IMR-90 (cell line): ENCODE results near the gene FOXN3. TPM values are rescaled to one million over a fixed set of nuclear protein-coding genes. Genes with fewer than 3 reads are reported as not detected.

Experiments
- ATAC-seq: fragments of 200-7000 bp; cut with Tn5 transposase; 2 replicates; pipeline ENCODE4 v1.9.1; 2020; ENCODE audit warnings: low read depth, mild to moderate bottlenecking, moderate library complexity
- BruUV-seq: library from RNA; stranded (reverse); fragments of 400-500 nt; replicated peaks from 2 replicates; lab custom pipeline; 2021; lab: Mats Ljungman, UMichigan
- CTCF ChIA-PET: fragments of 300-600 bp; formaldehyde crosslinking; extraction: SDS; loops from one replicate; lab custom pipeline; 2021; ENCODE audit warnings: antibody characterized with exemption; lab: Yijun Ruan, JAX
- POLR2A ChIA-PET: fragments of 300-600 bp; sonication (Branson Sonifier 250); formaldehyde crosslinking; loops from one replicate; lab custom pipeline; 2022; ENCODE audit warnings: antibody characterized with exemption; ENCODE audit not compliant: unreplicated experiment; lab: Charles Lee
- DNase-seq: peaks from one replicate; pipeline ENCODE4 v3.0.0; 2013
- H2AFZ ChIP-seq: replicated peaks from 2 replicates; pipeline ENCODE3; 2013; ENCODE audit warnings: low read length, mild to moderate bottlenecking; ENCODE audit not compliant: poor library complexity
- H2AK5ac ChIP-seq: 2 replicates; pipeline ENCODE4 v1.6.1; 2013; ENCODE audit warnings: low read depth, low read length, inconsistent platforms
- H2AK9ac ChIP-seq: replicated peaks from 2 replicates; pipeline ENCODE3; 2013; ENCODE audit warnings: mild to moderate bottlenecking, low read depth, low read length, moderate library complexity; ENCODE audit not compliant: poor library complexity
- H2BK120ac ChIP-seq: 2 replicates; pipeline ENCODE4 v1.6.1; 2013; ENCODE audit warnings: low read depth, low read length, inconsistent platforms
- H2BK15ac ChIP-seq: 3 replicates; pipeline ENCODE4 v1.6.1; 2013; ENCODE audit warnings: low read depth, low read length, inconsistent platforms
- H2BK20ac ChIP-seq: 2 replicates; pipeline ENCODE4 v1.6.1; 2013; ENCODE audit warnings: low read depth, mild to moderate bottlenecking, inconsistent platforms, low read length, moderate library complexity
- H2BK5ac ChIP-seq: 2 replicates; pipeline ENCODE4 v1.6.1; 2013; ENCODE audit warnings: mild to moderate bottlenecking, low read depth, low read length, inconsistent platforms; ENCODE audit not compliant: poor library complexity, severe bottlenecking
- H3K14ac ChIP-seq: replicated peaks from 2 replicates; pipeline ENCODE4 v1.6.1; 2013; ENCODE audit warnings: low read depth, low read length, inconsistent platforms
- H3K18ac ChIP-seq: 2 replicates; pipeline ENCODE4 v1.6.1; 2013; ENCODE audit warnings: low read depth, low read length, control low read depth
- H3K23ac ChIP-seq: 2 replicates; pipeline ENCODE4 v1.6.1; 2013; ENCODE audit warnings: low read depth, low read length, inconsistent platforms
- H3K27ac ChIP-seq: 2 replicates; pipeline ENCODE4 v1.5.1; 2013; ENCODE audit warnings: mild to moderate bottlenecking, control low read depth, low read length; ENCODE audit not compliant: insufficient read depth
- H3K27me3 ChIP-seq: 2 replicates; pipeline ENCODE4 v1.6.1; 2013; ENCODE audit warnings: low read length; ENCODE audit not compliant: control insufficient read depth, insufficient read depth
- H3K36me3 ChIP-seq: 2 replicates; pipeline ENCODE4 v1.6.1; 2013; ENCODE audit warnings: low read length, mixed read lengths; ENCODE audit not compliant: control insufficient read depth, insufficient read depth
- H3K4ac ChIP-seq: 2 replicates; pipeline ENCODE4 v1.6.1; 2013; ENCODE audit warnings: low read depth, low read length, inconsistent platforms
- H3K4me1 ChIP-seq: 2 replicates; pipeline ENCODE4 v1.6.1; 2013; ENCODE audit warnings: low read length, mixed read lengths; ENCODE audit not compliant: control insufficient read depth, insufficient read depth
- H3K4me2 ChIP-seq: 2 replicates; pipeline ENCODE4 v1.6.1; 2013; ENCODE audit warnings: low read depth, mild to moderate bottlenecking, control low read depth, low read length, moderate library complexity
- H3K4me3 ChIP-seq: 2 replicates; pipeline ENCODE4 v1.5.1; 2013; ENCODE audit warnings: low read depth, mild to moderate bottlenecking, control low read depth, low read length, moderate library complexity; ENCODE audit not compliant: insufficient read depth
- H3K56ac ChIP-seq: 2 replicates; pipeline ENCODE4 v1.6.1; 2013; ENCODE audit warnings: low read length, inconsistent platforms; ENCODE audit not compliant: insufficient read depth; ENCODE audit errors: extremely low read depth
- H3K79me1 ChIP-seq, 2 experiments: 2 replicates each; pipeline ENCODE4 v1.6.1; 2013; ENCODE audit warnings: low read length in 2 of 2, inconsistent platforms in 1 of 2, low read depth in 1 of 2
- H3K9ac ChIP-seq: 2 replicates; pipeline ENCODE4 v1.6.1; 2013; ENCODE audit warnings: low read depth, low read length, control low read depth
- H3K9me1 ChIP-seq: 2 replicates; pipeline ENCODE4 v1.6.1; 2013; ENCODE audit warnings: low read length, inconsistent platforms; ENCODE audit not compliant: insufficient read depth
- H3K9me3 ChIP-seq: 2 replicates; pipeline ENCODE4 v1.6.1; 2013; ENCODE audit warnings: low read length; ENCODE audit not compliant: control insufficient read depth, insufficient read depth
- H4K20me1 ChIP-seq: 2 replicates; pipeline ENCODE4 v1.6.1; 2013; ENCODE audit warnings: low read length, inconsistent platforms; ENCODE audit not compliant: insufficient read depth
- H4K5ac ChIP-seq: 2 replicates; pipeline ENCODE4 v1.6.1; 2013; ENCODE audit warnings: mild to moderate bottlenecking, low read depth, low read length, control low read depth
- H4K8ac ChIP-seq, 2 experiments: 2 replicates each; pipeline ENCODE4 v1.6.1; 2013; ENCODE audit warnings: low read depth in 2 of 2, low read length in 2 of 2, control low read depth in 1 of 2, inconsistent platforms in 1 of 2
- H4K91ac ChIP-seq: 2 replicates; pipeline ENCODE4 v1.6.1; 2013; ENCODE audit warnings: low read depth, low read length, inconsistent platforms; ENCODE audit not compliant: insufficient read depth
- MAFK ChIP-seq: IDR thresholded peaks from 2 replicates; pipeline ENCODE4 v1.6.1; 2012; ENCODE audit warnings: low read depth, low read length, improper control_type of control experiment
- WGBS, 2 experiments: methylation state at CpG; one replicate each; pipeline versions ENCODE4 v1.1.5 to v1.1.7; 2013; ENCODE audit warnings: missing lambda C conversion rate in 2 of 2; ENCODE audit not compliant: insufficient read length in 1 of 2; ENCODE audit errors: extremely low coverage in 2 of 2; 5-methylcytosine and 5-hydroxymethylcytosine counted together
- dilution Hi-C: fragments of 300-500 bp; cut with HindIII; formaldehyde crosslinking; loops from one replicate; pipeline ENCODE4 v1.14.3; 2018; ENCODE audit warnings: low sequenced_read_pairs; ENCODE audit not compliant: unreplicated experiment
- in situ Hi-C: fragments of 300-500 bp; cut with MboI; formaldehyde crosslinking; loops from 3 replicates; pipeline ENCODE4 v1.14.3; 2019; ENCODE audit warnings: low sequenced_read_pairs, inconsistent platforms, mixed read lengths
- intact Hi-C: fragments of 100-400 bp; cut with micrococcal nuclease; formaldehyde crosslinking; loops from 2 replicates; pipeline ENCODE4 v1.10.0; 2022
- polyA plus RNA-seq, 3 experiments: library from polyadenylated mRNA; depleted of rRNA; stranded (reverse); fragments of >200 nt; gene quantifications; 2 replicates each; pipeline ENCODE4 v1.2.3, GENCODE V29; 2012; ENCODE audit warnings: low replicate concordance in 1 of 3
- total RNA-seq: library from RNA; depleted of rRNA; stranded (reverse); fragments of >200 nt; gene quantifications from 2 replicates; pipeline ENCODE4 v1.2.3, GENCODE V29; 2012

The FOXN3 gene
- total and polyA plus RNA-seq, 2 of the 4 experiments (the other 2 are of a cell fraction): 22.6 to 33.7 TPM

- no peak overlapping the region for H3K27ac ChIP-seq
- POLR2A ChIA-PET: no interaction called here
- BruUV-seq: no TSS peak
- no peak overlapping the region for H2AK9ac ChIP-seq
- no peak overlapping the region for H4K5ac ChIP-seq
- no peak overlapping the region for H2BK20ac ChIP-seq
- H3K36me3 ChIP-seq: peaks cover 10% of the 10 kb centered on the region
- peaks cover 25% of the 10 kb centered on the region; the same call in 1 of the 2 replicates for H4K20me1 ChIP-seq
- no peak overlapping the region for H4K91ac ChIP-seq
- no peak overlapping the region for H3K4me3 ChIP-seq
- CTCF ChIA-PET: no interaction called here
- no peak overlapping the region for H2BK5ac ChIP-seq
- peaks cover 2% of the 10 kb centered on the region; the same call in 1 of the 2 replicates for H3K4me1 ChIP-seq
- no peak overlapping the region for H3K4ac ChIP-seq
- H4K8ac ChIP-seq: no peak overlapping the region
- H3K27me3 ChIP-seq: no peaks in the 10 kb centered on the region
- no peak overlapping the region for H2AK5ac ChIP-seq
- no peak overlapping the region for H3K56ac ChIP-seq
- H3K4me2 ChIP-seq: no peak overlapping the region
- H2AFZ ChIP-seq: no peak overlapping the region
- in situ Hi-C loops (no loop called here), intact Hi-C loops (no loop called here), dilution Hi-C loops (no loop called here)
- H2BK120ac ChIP-seq: no peak overlapping the region
- peaks cover 25% of the 10 kb centered on the region for H3K9me1 ChIP-seq
- H3K79me1 ChIP-seq: peaks cover 41 to 53% of the 10 kb centered on the region in 2 experiments
- H3K18ac ChIP-seq: no peak overlapping the region
- no peak overlapping the region for H3K9ac ChIP-seq
- no peak overlapping the region for H3K14ac ChIP-seq
- H2BK15ac ChIP-seq: no peak overlapping the region
- no peak for TF ChIP-seq MAFK
- DNase-seq: no peak
- 83% methylated on average over 1 of the region's 6 CpGs; no CpG with 5 or more reads in 1 of the 2 experiments for WGBS, 2 experiments
- ATAC-seq: no peak
- H3K9me3 ChIP-seq: no peaks in the 10 kb centered on the region
- H3K23ac ChIP-seq: no peak overlapping the region
Measured at GRCh38 chr14:89219051-89219450, 198.0 kb downstream of the FOXN3 start.
